Calu3 (cell line): ENCODE measurements around the gene CNPY1. TPM values are rescaled to one million over a fixed set of nuclear protein-coding genes. Genes with fewer than 3 reads are reported as not detected.

Experiments used
- BruUV-seq: library from RNA; stranded (reverse); fragments of 400-500 nt; replicated peaks from 2 replicates; lab custom pipeline; 2021; lab: Mats Ljungman, UMichigan
- CTCF ChIA-PET: fragments of 300-600 bp; sonication (Branson Sonifier 250); formaldehyde crosslinking; loops from one replicate; lab custom pipeline; 2022; ENCODE audit warnings: antibody characterized with exemption; lab: Charles Lee
- DNase-seq: peaks from one replicate; pipeline ENCODE4 v3.0.0; 2022
- H3K27ac Mint-ChIP-seq: one replicate; pipeline ENCODE4 v1.8.0; 2022; ENCODE audit warnings: mixed read lengths; ENCODE audit not compliant: unreplicated experiment
- H3K27me3 Mint-ChIP-seq: one replicate; pipeline ENCODE4 v1.8.0; 2022; ENCODE audit warnings: mixed read lengths; ENCODE audit not compliant: unreplicated experiment
- H3K36me3 Mint-ChIP-seq: one replicate; pipeline ENCODE4 v1.8.0; 2022; ENCODE audit warnings: mild to moderate bottlenecking, moderate library complexity, mixed read lengths; ENCODE audit not compliant: insufficient read depth, unreplicated experiment
- H3K4me1 Mint-ChIP-seq: one replicate; pipeline ENCODE4 v1.8.0; 2022; ENCODE audit warnings: mild to moderate bottlenecking, low read depth, mixed read lengths; ENCODE audit not compliant: unreplicated experiment
- H3K4me3 Mint-ChIP-seq: one replicate; pipeline ENCODE4 v1.8.0; 2022; ENCODE audit warnings: mild to moderate bottlenecking, low read depth, moderate library complexity, mixed read lengths; ENCODE audit not compliant: unreplicated experiment
- H3K9me3 Mint-ChIP-seq: one replicate; pipeline ENCODE4 v1.8.0; 2022; ENCODE audit warnings: low read depth, mixed read lengths; ENCODE audit not compliant: unreplicated experiment
- CTCF ChIP-seq: fragments of 200-600 bp; IDR thresholded peaks from one replicate; pipeline ENCODE4 v1.8.0; 2022; ENCODE audit warnings: antibody characterized with exemption; ENCODE audit not compliant: unreplicated experiment
- intact Hi-C: fragments of 100-400 bp; cut with micrococcal nuclease; formaldehyde crosslinking; loops from one replicate; pipeline ENCODE4 v1.10.0; 2022; ENCODE audit not compliant: unreplicated experiment
- total RNA-seq: library from RNA; stranded (reverse); gene quantifications from 2 replicates; pipeline ENCODE4 v1.2.3, GENCODE V29; 2022

Gene CNPY1
- total RNA-seq, 1 experiment from 2014 or later, result not detected

GRCh38 chr7:155568842-155569494, 22.6 kb upstream of the CNPY1 start:
- no peak for TF ChIP-seq CTCF
- no peak overlapping the region for H3K27ac Mint-ChIP-seq
- DNase-seq, result no peak
- H3K4me3 Mint-ChIP-seq, result no peak overlapping the region
- intact Hi-C loops, result no loop called here
- no peaks in the 10 kb centered on the region for H3K9me3 Mint-ChIP-seq
- no peaks in the 10 kb centered on the region for H3K4me1 Mint-ChIP-seq
- BruUV-seq, result no TSS peak
- H3K27me3 Mint-ChIP-seq, result peaks cover 30% of the 10 kb centered on the region
- no peaks in the 10 kb centered on the region for H3K36me3 Mint-ChIP-seq
- CTCF ChIA-PET, result no interaction called here

- Mint-ChIP-seq H3K4me1 (no peaks in the 10 kb centered on the region), H3K4me3 (no peak overlapping the region), H3K27ac (no peak overlapping the region), H3K9me3 (no peaks in the 10 kb centered on the region), H3K27me3 (peaks cover 30% of the 10 kb centered on the region), H3K36me3 (no peaks in the 10 kb centered on the region)
- CTCF ChIA-PET, result no interaction called here
- BruUV-seq, result no TSS peak
- TF ChIP-seq CTCF, result no peak
- DNase-seq, result no peak
- intact Hi-C loops, result no loop called here
These were observed 21.9 kb upstream of the CNPY1 start for GRCh38 chr7:155568333-155568660.

GRCh38 chr7:155567646-155568332, 21.4 kb upstream of the CNPY1 start:
- H3K4me3 Mint-ChIP-seq, result no peak overlapping the region
- H3K4me1 Mint-ChIP-seq, result no peaks in the 10 kb centered on the region
- no TSS peak for BruUV-seq
- H3K27me3 Mint-ChIP-seq, result peaks cover 30% of the 10 kb centered on the region
- no peaks in the 10 kb centered on the region for H3K9me3 Mint-ChIP-seq
- H3K27ac Mint-ChIP-seq, result no peak overlapping the region
- DNase-seq, result no peak
- H3K36me3 Mint-ChIP-seq, result no peaks in the 10 kb centered on the region
- TF ChIP-seq CTCF, result no peak
- intact Hi-C loops, result no loop called here
- CTCF ChIA-PET, result no interaction called here

GRCh38 chr7:155566011-155566836, 19.9 kb upstream of the CNPY1 start:
- intact Hi-C loops, result no loop called here

More at GRCh38 chr7:155566011-155566836, 19.9 kb upstream of the CNPY1 start:
- no peak for DNase-seq
- CTCF ChIA-PET, result no interaction called here
- no peaks in the 10 kb centered on the region for H3K9me3 Mint-ChIP-seq
- no peak overlapping the region for H3K4me3 Mint-ChIP-seq
- H3K36me3 Mint-ChIP-seq, result no peaks in the 10 kb centered on the region
- no TSS peak for BruUV-seq
- H3K27me3 Mint-ChIP-seq, result peaks cover 27% of the 10 kb centered on the region
- no peak overlapping the region for H3K27ac Mint-ChIP-seq
- no peak for TF ChIP-seq CTCF
- H3K4me1 Mint-ChIP-seq, result no peaks in the 10 kb centered on the region
